Hippocampal formation (tissue), 2 donors: ENCODE measurements around the gene GXYLT2.
"Not testable (repeated sequence)": the region's sequence is repeated elsewhere in the genome, so short reads cannot be mapped to it uniquely, and the experiment has no call there.

Experiments
- DNase-seq, 2 donors: peaks; one replicate each; lab custom pipeline; 2025; lab: John Stamatoyannopoulos, UW

The GXYLT2 gene

GRCh38 chr3:72973786-72974185 is 85.9 kb downstream of the GXYLT2 start:
- DNase-seq: no peak

DNA sequence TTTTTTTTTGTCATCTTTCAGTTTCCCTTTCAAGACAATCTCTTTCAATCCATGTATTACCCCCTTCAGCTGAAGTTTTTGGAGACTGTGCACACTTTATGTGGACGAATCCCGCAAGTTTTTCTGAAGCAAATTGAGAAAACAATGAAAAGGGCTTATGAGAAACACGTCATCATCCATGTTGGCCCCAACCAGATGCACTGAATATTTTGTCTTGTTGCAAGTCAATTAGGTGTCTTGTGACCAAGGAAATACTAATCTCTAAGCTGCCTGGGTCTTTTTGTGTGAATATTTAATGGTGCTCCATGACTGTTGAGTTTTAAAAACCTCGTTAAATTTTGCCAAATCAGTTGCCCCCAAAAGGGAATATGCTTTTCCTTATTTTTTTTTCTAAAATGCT is 87.1 kb downstream of the GXYLT2 start:
- DNase-seq: no peak

DNA sequence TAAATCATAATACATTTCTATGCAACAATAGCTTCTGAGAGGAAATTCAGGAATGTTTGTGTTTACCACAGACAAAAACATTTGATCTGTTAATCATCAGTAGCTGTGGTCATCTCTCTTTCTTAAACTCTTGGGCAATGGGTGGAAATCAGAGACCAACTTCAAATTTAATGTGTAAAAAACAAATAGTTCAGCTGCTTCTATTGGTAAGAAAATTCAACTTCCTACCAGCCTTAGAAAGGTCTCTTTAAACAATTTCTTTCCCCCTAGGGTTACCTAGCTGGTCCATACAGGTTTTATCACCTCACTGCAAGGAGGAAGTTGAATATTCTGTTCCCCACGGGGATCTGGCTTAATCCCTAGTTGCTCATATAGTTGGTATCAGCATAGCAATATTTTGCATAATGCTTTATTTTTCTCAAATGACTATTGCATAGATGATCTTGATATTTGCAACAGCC is 88.5 kb downstream of the GXYLT2 start:
- no peak for DNase-seq

- no peak for DNase-seq
Measured at GRCh38 chr3:72977060-72977808, 89.4 kb downstream of the GXYLT2 start.

- no peak for DNase-seq
Measured at GRCh38 chr3:72982609-72983366, 94.9 kb downstream of the GXYLT2 start.

- no peak for DNase-seq
Measured at GRCh38 chr3:72985576-72985975, 97.7 kb downstream of the GXYLT2 start.

DNA sequence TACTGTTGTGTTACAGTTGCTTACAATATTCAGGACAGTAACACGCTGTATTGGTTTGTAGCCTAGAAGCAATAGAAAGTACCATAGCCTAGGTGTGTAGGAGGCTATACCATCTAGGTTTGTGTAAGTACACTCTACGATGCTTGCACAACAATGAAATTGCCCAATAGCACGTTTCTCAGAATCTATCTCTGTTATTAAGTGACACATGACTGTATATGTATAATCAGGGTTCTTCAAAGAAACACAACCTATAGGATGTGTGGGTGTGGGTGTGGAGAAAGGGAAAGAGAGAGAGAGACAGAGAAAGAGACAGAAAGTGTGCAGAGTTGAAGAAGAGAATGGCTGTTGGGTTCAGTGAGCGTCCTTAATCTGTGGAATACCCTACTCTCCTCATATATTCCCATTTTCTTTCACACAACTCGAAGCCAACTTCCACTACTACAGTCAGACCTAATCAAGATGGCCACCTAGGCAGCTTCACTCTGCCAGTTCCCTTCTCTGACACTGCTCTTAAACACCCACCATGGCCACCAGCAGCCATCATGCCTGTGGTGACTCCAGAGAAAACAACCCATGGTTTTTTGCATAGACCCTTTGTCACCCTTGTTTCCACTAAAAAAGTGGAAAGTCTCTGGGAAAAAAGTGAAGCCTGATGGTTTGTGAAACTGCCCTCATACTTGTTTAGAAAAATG is 103.0 kb downstream of the GXYLT2 start:
- no peak for DNase-seq

DNA sequence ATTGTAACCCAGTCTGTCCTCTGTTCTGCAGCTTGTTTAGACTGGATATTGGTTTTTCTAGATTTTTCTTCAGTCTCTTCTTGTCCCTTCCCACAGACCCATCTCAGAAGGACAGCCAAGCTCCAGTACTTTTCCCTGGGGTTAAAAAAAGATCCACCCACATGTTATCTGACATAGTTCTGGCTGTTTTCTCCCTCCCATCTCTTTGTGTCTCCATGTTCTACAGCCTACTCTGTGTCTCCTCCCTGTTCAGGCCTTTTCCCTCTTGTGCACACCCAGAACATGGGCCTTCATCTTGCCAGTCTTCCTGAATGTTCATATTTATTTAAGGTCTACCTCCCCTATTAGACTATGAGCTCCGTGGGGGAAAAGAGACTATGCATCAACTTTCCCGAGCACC is 103.7 kb downstream of the GXYLT2 start:
- DNase-seq: no peak

DNA sequence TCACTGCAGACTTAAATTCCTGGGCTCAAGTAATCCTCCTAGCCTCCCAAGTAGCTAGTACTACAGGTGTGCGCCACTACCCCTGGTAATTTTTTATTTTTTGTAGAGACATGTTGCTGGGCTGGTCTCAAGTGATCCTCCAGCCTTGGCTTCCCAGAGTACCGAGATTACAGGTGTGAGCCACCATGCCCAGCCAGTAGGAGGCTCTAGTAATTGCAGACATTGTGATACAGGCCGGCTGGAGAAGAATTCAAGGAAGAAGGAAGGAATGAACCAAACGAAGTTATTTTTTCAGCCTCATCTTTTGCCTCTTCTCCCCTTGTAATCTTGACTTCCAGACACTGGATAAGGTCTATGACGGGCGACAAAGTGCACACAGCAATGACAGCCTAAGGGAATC is 105.5 kb downstream of the GXYLT2 start:
- no peak for DNase-seq

GRCh38 chr3:72995337-72995736 is 107.5 kb downstream of the GXYLT2 start:
- no peak for DNase-seq

DNA sequence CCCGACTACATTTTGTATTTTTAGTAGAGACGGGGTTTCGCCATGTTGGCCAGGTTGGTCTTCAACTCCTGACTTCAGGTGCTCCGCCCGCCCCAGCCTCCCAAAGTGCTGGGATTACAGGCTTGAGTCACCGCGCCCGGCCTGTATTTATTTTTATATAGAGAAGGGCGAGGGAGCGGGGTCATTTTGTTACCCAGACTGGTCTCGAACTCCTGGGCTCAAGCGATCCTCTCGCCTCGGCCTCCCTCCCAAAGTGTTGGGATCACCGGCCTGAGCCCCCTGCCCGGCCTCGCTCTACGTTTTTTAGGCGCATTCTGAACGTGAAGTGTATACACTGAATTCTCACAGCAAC is 108.3 kb downstream of the GXYLT2 start:
- DNase-seq: no peak

DNA sequence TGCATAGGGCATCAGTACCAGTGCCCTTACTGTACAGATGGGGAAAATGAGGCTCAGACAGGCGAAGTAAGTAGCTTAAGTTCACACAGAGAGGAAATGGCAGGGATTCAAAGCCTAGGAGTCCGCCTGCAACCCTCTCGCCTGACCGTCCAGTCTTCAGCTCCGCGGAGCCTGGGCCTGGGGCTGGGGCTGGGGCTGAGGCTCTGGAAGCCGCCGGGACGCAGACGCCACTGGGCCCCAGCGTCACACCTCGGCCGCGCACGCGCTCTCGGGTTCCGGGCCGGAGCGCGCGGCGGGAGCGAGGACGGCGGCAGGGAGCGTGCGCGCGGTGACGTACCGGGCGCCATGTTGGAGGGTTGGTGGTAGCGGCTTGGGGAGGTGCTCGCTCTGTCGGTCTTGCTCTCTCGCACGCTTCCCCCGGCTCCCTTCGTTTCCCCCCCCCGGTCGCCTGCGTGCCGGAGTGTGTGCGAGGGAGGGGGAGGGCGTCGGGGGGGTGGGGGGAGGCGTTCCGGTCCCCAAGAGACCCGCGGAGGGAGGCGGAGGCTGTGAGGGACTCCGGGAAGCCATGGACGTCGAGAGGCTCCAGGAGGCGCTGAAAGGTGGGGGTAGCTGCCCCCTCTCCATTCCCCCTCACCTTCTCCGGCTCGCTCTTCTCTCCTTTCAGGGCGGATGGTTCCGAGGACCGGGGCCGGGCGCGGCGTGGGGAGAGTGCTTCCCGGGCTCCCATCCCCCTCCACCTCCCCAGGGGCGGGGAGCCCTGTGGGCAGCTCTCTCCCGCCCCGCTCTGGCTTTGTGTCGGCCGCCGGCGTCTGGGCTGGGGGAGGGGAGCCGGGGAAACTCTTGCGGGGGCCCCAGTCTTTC is 108.9 kb downstream of the GXYLT2 start, which contains the start of gene PPP4R2:
Gene PPP4R2 (plus strand): TSS at position 339 of the 861 bp plus-strand sequence. CDS start 227 bp downstream, at position 566.
- peak; percentile 71 to 83 for DNase-seq

GRCh38 chr3:72997421-72997961 is 109.6 kb downstream of the GXYLT2 start:
- DNase-seq: peak in 1 of 2 donors; percentile 72

GRCh38 chr3:72998466-72998865 is 110.6 kb downstream of the GXYLT2 start:
- no peak for DNase-seq

DNA sequence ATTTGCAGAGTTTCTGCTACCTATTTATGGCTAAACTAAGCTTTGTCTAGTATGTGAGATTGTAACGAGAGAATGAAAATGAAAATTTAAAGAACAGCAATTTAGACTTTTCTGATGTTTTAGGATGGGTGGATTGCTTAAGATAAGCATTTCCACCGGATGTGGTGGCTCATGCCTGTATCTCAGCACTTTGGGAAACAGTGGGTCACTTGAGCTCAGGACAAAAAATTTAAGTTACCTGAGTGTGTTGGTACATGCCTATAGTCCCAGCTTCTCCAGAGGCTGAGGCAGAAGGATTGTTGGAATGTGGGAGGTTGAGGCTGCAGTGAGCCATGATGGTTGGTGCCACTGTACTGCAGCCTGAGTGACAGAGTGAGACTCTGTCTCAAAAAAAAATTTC is 112.1 kb downstream of the GXYLT2 start:
- no peak for DNase-seq

- not testable (repeated sequence) for DNase-seq
Measured at GRCh38 chr3:73003050-73003449, 115.2 kb downstream of the GXYLT2 start.

DNA sequence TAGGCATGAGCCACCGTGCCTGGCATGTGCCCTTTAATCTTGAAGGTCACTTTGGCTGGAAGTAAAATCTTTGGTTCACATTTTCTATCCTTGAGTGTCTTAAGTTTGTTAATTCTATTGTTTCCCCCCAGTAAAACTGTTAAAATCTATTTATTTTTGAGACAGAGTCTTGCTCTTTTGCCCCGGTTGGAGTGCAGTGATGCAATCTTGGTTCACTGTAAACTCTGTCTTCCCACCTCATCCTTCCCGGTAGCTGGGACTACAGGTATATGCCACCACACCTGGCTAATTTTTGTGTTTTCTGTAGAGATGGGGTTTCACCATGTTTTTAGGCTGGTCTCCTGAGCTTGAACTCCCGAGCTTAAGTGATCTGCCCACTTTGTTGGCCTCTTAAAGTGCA is 116.5 kb downstream of the GXYLT2 start:
- DNase-seq: no peak

- no peak for DNase-seq
Measured at GRCh38 chr3:73007992-73008712, 120.3 kb downstream of the GXYLT2 start.

- DNase-seq: no peak
Measured at GRCh38 chr3:73009008-73009407, 121.2 kb downstream of the GXYLT2 start.

DNA sequence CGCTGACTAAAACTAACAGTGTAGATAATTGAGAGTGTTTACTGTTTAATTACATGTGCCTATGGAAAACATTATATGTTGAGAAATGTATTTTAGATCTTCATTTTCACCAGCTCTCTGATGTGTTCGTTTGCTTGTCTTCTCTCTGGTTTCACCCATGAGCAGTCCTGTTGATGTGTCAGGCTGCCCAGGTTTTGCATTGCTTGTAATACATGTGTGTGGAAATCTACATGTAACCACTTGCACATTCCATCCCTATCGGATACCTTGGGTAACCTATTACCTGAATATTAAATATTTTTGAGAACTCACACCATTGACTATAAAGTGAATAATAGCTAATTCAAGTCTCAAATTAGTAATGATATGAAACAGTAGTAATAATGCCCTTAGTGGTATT is 121.9 kb downstream of the GXYLT2 start:
- no peak for DNase-seq

GRCh38 chr3:73010158-73010557 is 122.3 kb downstream of the GXYLT2 start:
- no peak for DNase-seq
